Left colon (tissue), 2 donors: ENCODE results near the gene UTF1. TPM values are rescaled to one million over a fixed set of nuclear protein-coding genes. Genes with fewer than 3 reads are reported as not detected.

Experiments used
- microRNA-seq, 2 donors: library from miRNA; unstranded; fragments of <30 nt; microRNA quantifications; one replicate each; pipeline versions ENCODE4 v1.1.0 to v1.2.0, GENCODE V29; 2020
- total RNA-seq, 2 donors: library from RNA; stranded (reverse); fragmentation: NEBNext Ultra II Directional; extraction: Animal tissue kit (Norgen Biotek cat#: 25700); gene quantifications; one replicate each; pipeline ENCODE4 v1.2.1, GENCODE V29; 2021
- donor health status: DM: no; HTN: no; CAD: no.
- donor health status: DM: yes; HTN: yes; CAD: no.

UTF1 gene
- total RNA-seq, 2 donors from 2014 or later = not detected

Small RNA genes within 50 kb of the gene (microRNA-seq; reads per million reads assigned to microRNA genes)
- gene MIR202 = 1.1 to 4.1 reads per million in 2 donors

Other genes starting within 250 kb of the UTF1 start
- not detected for gene ADGRA1, start 142.3 kb upstream of the UTF1 start, total RNA-seq
- gene KNDC1, start 70.0 kb upstream of the UTF1 start, total RNA-seq = under 1 TPM; 0.06 to 0.20 TPM
- under 1 TPM in 1 of 2 donors, not detected in 1; 0.14 TPM for gene VENTX, start 7.6 kb downstream of the UTF1 start, total RNA-seq
- 1 to 10 TPM; 2.3 to 2.8 TPM for gene ADAM8, start 46.7 kb downstream of the UTF1 start, total RNA-seq
- 10 to 100 TPM; 53.8 to 53.9 TPM for gene TUBGCP2, start 78.7 kb downstream of the UTF1 start, total RNA-seq
- gene ZNF511, start 78.7 kb downstream of the UTF1 start, total RNA-seq = 10 to 100 TPM; 41.0 to 42.1 TPM
- 1 to 10 TPM in 1 of 2 donors, under 1 TPM in 1; 0.43 to 1.6 TPM for gene CALY, start 106.7 kb downstream of the UTF1 start, total RNA-seq
- 100 to 1,000 TPM in 1 of 2 donors, 10 to 100 TPM in 1; 48.3 to 244 TPM for gene PRAP1, start 117.2 kb downstream of the UTF1 start, total RNA-seq
- 10 to 100 TPM; 25.5 to 28.7 TPM for gene FUOM, start 127.8 kb downstream of the UTF1 start, total RNA-seq
- gene ECHS1, start 143.1 kb downstream of the UTF1 start, total RNA-seq = 100 to 1,000 TPM; 173 to 205 TPM
- 10 to 100 TPM in 1 of 2 donors, 1 to 10 TPM in 1; 9.3 to 10.5 TPM for gene PAOX, start 149.0 kb downstream of the UTF1 start, total RNA-seq
- 10 to 100 TPM; 38.0 to 49.5 TPM for gene MTG1, start 163.9 kb downstream of the UTF1 start, total RNA-seq
- not detected for gene SPRN, start 194.4 kb downstream of the UTF1 start, total RNA-seq
- 1 to 10 TPM; 2.1 to 3.9 TPM for gene SCART1, start 223.7 kb downstream of the UTF1 start, total RNA-seq